HL-60 (cell line): Measurements from ENCODE around the gene SEPTIN2.

Experiments used
- DNase-seq, 2 experiments: peaks; one replicate each; pipeline ENCODE4 v3.0.0-alpha.2; 2010 to 2020; ENCODE audit warnings: low read depth in 1 of 2, low spot score in 1 of 2
- H3K27ac ChIP-seq: fragments of 250-450 bp; sonication (Bioruptor Pico); replicated peaks from 2 replicates; pipeline ENCODE4 v1.5.1; 2020; ENCODE audit warnings: mild to moderate bottlenecking, moderate library complexity
- H3K27me3 ChIP-seq: fragments of 250-450 bp; sonication (Bioruptor Pico); 2 replicates; pipeline ENCODE4 v1.5.1; 2021; ENCODE audit warnings: mild to moderate bottlenecking, moderate library complexity; ENCODE audit not compliant: insufficient read depth, poor library complexity, severe bottlenecking
- H3K4me3 ChIP-seq: replicated peaks from 2 replicates; pipeline ENCODE4 v1.5.1; 2011; ENCODE audit warnings: mild to moderate bottlenecking, control low read depth, low read length; ENCODE audit not compliant: insufficient read depth
- GABPA ChIP-seq: IDR thresholded peaks from 2 replicates; pipeline ENCODE4 v1.6.1; 2012; ENCODE audit warnings: low read depth
- POLR2AphosphoS5 ChIP-seq: IDR thresholded peaks from 2 replicates; pipeline ENCODE4 v1.6.1; 2012; ENCODE audit warnings: low read depth
- SPI1 ChIP-seq: IDR thresholded peaks from 2 replicates; pipeline ENCODE4 v1.6.1; 2012; ENCODE audit warnings: low read depth, mild to moderate bottlenecking, borderline replicate concordance
- TF ChIP-seq, protein P1 (sequence below): IDR thresholded peaks from 2 replicates; pipeline ENCODE4 v1.6.1; 2012; ENCODE audit warnings: low read depth; ENCODE audit not compliant: insufficient replicate concordance
- TF ChIP-seq, protein P2 (sequence below): IDR thresholded peaks from one replicate; pipeline ENCODE4 v1.5.1; 2011; ENCODE audit warnings: low read length, control low read depth, inconsistent platforms; ENCODE audit not compliant: insufficient read depth

SEPTIN2 gene

GRCh38 chr2:241302083-241302482 lies 13.6 kb upstream of the SEPTIN2 start:
- H3K27ac ChIP-seq: no peak overlapping the region
- TF ChIP-seq, protein P1, sequence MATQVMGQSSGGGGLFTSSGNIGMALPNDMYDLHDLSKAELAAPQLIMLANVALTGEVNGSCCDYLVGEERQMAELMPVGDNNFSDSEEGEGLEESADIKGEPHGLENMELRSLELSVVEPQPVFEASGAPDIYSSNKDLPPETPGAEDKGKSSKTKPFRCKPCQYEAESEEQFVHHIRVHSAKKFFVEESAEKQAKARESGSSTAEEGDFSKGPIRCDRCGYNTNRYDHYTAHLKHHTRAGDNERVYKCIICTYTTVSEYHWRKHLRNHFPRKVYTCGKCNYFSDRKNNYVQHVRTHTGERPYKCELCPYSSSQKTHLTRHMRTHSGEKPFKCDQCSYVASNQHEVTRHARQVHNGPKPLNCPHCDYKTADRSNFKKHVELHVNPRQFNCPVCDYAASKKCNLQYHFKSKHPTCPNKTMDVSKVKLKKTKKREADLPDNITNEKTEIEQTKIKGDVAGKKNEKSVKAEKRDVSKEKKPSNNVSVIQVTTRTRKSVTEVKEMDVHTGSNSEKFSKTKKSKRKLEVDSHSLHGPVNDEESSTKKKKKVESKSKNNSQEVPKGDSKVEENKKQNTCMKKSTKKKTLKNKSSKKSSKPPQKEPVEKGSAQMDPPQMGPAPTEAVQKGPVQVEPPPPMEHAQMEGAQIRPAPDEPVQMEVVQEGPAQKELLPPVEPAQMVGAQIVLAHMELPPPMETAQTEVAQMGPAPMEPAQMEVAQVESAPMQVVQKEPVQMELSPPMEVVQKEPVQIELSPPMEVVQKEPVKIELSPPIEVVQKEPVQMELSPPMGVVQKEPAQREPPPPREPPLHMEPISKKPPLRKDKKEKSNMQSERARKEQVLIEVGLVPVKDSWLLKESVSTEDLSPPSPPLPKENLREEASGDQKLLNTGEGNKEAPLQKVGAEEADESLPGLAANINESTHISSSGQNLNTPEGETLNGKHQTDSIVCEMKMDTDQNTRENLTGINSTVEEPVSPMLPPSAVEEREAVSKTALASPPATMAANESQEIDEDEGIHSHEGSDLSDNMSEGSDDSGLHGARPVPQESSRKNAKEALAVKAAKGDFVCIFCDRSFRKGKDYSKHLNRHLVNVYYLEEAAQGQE: no peak
- TF ChIP-seq, protein P2, sequence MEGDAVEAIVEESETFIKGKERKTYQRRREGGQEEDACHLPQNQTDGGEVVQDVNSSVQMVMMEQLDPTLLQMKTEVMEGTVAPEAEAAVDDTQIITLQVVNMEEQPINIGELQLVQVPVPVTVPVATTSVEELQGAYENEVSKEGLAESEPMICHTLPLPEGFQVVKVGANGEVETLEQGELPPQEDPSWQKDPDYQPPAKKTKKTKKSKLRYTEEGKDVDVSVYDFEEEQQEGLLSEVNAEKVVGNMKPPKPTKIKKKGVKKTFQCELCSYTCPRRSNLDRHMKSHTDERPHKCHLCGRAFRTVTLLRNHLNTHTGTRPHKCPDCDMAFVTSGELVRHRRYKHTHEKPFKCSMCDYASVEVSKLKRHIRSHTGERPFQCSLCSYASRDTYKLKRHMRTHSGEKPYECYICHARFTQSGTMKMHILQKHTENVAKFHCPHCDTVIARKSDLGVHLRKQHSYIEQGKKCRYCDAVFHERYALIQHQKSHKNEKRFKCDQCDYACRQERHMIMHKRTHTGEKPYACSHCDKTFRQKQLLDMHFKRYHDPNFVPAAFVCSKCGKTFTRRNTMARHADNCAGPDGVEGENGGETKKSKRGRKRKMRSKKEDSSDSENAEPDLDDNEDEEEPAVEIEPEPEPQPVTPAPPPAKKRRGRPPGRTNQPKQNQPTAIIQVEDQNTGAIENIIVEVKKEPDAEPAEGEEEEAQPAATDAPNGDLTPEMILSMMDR: no peak
- TF ChIP-seq SPI1: no peak
- no peak for TF ChIP-seq POLR2AphosphoS5
- no peak for TF ChIP-seq GABPA
- no peak for DNase-seq

GRCh38 chr2:241302759-241303651 lies 12.7 kb upstream of the SEPTIN2 start:
- H3K27ac ChIP-seq: no peak overlapping the region

More at GRCh38 chr2:241302083-241302482, 13.6 kb upstream of the SEPTIN2 start:
- no peak overlapping the region for H3K4me3 ChIP-seq
- no peaks in the 10 kb centered on the region for H3K27me3 ChIP-seq

GRCh38 chr2:241304039-241304670 lies 11.6 kb upstream of the SEPTIN2 start:
- no peak for DNase-seq
- Histone ChIP-seq H3K27me3 (no peaks in the 10 kb centered on the region), H3K27ac (no peak overlapping the region), H3K4me3 (no peak overlapping the region)
- TF ChIP-seq SPI1: no peak
- no peak for TF ChIP-seq POLR2AphosphoS5
- TF ChIP-seq, protein P2: no peak
- no peak for TF ChIP-seq GABPA
- TF ChIP-seq, protein P1: no peak

More at GRCh38 chr2:241302759-241303651, 12.7 kb upstream of the SEPTIN2 start:
- TF ChIP-seq, protein P1: no peak
- TF ChIP-seq, protein P2: no peak
- TF ChIP-seq POLR2AphosphoS5 (no peak), GABPA (no peak), SPI1 (no peak)
- Histone ChIP-seq H3K4me3 (no peak overlapping the region), H3K27me3 (no peaks in the 10 kb centered on the region)
- no peak for DNase-seq
